IPS-NIHi11 (cell line): ENCODE measurements around the gene LRRD1.
"Not testable (repeated sequence)": the region's sequence is repeated elsewhere in the genome, so short reads cannot be mapped to it uniquely, and the experiment has no call there.

ENCODE experiments used
- DNase-seq: peaks from one replicate; pipeline ENCODE4 v3.0.0; 2012; ENCODE audit warnings: mixed read lengths, low spot score

LRRD1 gene

DNA sequence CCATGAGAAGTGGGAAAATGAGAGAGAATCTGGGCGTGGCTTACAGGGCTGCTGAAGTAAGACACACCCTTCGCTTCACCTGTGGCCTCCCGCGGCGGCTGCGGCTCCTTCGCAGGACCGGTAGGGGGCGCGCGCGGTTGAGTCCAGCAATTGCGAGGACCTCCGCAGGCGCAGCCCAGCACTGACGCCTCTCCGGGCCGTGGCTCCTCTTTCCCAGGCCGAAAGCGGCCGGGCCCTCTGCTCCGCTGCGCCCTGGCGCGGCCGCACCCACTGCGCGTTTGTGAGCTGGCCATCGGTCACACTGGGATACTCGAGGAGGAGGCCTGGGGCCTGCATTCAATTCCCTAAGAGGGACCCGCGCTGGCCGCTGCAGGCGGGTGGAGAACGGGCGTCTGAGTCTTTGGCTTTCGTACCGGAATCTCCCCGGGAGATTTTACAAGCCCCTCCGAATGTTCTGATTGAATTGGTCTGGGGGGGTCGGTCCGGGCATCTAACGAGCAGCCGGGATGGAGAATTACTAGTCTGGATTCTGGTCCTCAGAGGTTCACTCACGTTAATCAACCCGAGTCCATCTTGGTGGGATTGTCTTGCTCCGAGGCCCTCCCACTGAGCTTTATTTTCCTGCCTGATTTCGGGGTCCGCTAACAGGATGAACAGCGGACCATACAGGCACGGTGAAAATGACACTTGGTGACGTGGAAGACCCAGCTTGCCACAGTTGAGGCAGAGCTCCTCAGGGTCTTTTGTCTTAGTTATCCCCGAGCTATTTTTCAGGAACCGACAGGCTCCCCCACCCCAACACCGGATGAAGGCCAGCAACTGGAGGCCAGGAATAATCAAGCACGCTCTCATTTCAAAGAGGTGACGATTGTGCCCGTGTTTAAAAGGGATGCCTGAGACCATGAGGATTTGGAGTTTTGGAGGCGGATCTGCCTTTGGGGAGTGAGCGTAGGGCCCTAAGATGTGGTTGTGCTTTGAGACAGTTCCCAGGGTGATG is at the start of gene LRRD1:
LRRD1 (minus strand) TSS at position 215 of the 997 bp plus-strand sequence. CDS start 13,940 bp downstream, outside the sequence.
- peak; percentile 95 for DNase-seq

DNA sequence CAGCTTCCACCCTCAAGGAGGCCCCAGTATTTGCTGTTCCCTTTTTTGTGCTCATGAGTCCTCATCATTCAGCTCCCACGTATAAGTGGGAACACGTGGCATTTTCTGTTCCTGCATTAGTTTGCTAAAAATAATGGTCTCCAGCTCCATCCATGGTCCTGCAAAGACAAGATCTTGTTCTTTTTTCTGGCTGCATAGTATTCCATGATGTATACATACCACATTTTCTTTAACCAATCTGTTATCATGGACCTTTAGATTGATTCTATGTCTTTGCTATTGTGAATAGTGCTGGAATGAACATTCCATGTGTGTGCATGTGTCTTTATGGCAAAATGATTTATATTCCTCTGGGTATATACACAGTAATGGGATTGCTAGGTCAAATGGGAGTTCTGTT is 49.8 kb upstream of the LRRD1 start:
- DNase-seq = no peak

DNA sequence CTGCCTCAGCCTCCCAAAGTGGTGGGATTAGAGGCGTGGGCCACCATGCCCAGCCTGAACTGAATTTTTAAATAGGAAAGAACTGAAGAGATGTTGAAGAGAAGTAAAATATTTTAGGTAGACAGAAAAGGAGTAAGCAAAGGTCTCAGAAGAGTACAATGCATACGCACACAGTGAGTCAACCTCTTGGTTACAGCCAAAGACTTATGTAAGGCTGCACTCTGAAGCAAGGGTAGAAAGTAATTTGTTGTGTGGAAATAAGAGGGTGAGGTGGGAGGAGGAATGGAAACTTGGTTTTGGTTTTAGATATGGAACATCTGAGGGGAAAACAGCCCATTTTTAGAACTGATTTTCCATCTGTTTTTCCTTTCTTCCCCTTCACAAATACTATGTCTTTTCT is 49.2 kb upstream of the LRRD1 start:
- DNase-seq = no peak

DNA sequence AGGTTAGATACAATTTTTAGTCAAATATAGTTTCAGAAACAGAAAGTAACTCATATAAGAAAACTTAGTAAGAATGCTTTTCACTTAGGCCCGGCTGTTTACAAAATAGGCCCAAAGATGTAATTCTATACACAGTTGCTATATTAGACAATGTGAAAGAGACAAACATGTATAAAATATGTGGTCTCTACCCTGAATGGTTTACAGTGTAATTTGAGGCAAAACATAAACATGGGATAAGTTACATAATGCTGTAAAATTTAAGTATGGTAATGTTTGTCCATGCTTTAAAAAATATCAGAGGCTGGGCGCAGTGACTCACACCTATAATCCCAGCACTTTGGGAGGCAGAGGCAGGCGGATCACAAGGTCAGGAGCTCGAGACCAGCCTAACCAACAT is 48.0 kb upstream of the LRRD1 start:
- DNase-seq = no peak

DNA sequence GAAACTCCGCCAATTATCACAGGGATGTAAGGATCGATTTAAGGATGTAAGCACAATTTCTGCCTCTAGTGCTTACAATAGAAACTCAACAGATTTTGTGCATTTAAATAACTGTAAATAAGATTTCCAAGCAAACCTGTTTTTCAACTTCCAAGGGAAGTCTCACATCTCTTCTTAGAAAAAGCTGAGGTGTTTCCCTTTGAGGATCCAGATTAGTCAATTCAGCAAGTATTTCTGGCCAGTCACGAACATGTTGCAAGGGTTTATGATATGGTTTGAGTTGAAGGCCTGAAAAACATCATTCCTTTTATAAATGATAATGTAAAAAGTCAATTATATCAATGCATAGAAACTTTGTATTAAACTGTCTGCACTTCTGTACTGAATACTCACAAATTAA is 42.8 kb upstream of the LRRD1 start:
- no peak for DNase-seq

DNA sequence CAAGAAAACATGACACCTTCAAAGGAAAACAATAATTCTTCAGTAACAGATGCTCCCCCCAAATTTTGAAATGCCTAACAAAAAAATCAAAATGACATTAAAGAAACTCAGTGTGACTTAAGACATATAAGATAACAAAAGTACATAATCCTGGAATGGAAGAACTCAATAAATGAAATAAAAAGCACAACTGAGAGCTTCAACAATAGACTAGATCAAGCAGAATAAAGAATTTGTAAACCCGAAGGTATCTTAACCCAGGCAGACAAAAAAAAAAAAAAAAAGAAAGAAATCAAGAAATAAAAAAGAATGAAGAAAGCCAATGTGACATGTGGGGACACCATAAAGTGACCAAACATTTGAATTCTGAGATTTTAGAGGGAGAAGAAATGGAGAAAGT is 27.7 kb upstream of the LRRD1 start:
- DNase-seq = no peak

DNA sequence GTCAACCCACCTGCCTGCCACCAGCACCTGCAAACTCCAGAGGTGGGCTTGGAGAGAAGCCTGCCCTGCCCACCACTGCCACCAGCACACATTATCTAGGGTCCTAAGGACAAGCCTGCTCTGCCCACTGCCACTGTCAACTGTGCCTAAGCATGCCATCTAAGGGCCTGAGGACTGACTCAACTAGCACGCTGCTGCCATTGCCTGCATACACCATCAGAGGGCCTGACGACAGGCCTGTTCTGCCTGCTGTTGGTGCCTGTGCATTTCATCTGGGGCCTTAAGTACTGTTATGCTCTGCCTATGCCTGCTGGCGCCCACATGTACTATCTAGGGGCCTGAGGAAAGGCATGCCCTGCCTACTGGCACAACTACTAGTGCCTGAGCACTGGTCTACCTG is 27.0 kb upstream of the LRRD1 start:
- DNase-seq = peak; percentile 6

DNA sequence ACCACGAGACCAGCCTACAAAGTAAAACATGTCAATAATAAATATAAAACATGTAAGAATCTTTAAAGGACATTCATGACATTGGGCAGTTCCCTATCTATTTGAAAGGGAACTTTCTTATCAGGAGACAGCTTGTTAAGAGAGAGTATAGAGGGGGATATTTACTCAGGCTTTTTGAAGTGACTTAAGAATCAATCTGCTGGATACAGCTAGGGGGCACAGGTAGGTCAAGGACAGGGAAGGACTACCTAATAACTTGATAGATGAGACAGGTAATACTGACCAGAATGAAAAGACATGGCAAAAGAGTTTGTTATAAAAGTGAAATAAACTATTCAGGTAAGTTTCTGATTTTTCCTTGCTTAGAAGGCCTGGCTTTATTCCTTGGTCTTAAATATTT is 21.8 kb upstream of the LRRD1 start:
- no peak for DNase-seq

DNA sequence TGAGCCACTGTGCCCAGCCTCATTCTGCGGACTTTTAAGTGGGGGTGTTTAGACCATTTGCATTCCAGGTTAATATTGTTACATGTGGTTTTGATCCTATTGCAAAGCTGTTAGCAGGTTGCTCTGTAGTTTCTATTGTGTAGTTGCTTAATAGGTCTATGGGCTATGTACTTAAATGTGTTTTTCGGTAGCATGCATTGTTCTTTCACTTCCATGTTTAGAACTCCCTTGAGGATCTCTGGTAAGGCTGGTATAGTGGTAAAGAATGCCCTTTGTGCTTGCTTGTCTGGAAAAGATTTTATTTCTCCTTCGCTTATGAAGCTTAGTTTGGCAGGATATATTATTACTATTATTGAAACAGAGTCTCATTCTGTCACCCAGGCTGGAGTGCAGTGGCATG is 13.4 kb upstream of the LRRD1 start:
- DNase-seq = no peak

DNA sequence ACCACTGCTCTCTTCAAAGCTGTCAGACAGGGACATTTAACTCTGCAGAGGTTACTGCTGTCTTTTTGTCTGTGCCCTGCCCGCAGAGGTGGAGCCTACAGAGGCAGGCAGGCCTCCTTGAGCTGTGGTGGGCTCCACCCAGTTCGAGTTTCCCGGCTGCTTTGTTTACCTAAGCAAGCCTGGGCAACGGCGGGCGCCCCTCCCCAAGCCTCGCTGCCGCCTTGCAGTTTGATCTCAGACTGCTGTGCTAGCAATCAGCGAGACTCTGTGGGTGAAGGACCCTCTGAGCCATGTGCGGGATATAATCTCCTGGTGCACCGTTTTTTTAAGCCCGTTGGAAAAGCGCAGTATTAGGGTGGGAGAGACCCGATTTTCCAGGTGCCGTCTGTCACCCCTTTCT is 10.3 kb upstream of the LRRD1 start:
- DNase-seq = not testable (repeated sequence)

DNA sequence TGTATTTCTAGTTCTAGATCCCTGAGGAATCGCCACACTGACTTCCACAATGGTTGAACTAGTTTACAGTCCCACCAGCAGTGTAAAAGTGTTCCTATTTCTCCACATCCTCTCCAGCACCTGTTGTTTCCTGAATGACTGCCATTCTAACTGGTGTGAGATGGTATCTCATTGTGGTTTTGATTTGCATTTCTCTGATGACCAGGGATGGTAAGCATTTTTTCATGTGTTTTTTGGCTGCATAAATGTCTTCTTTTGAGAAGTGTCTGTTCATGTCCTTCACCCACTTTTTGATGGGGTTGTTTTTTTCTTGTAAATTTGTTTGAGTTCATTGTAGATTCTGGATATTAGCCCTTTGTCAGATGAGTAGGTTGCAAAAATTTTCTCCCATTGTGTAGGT is 5.4 kb upstream of the LRRD1 start:
- DNase-seq = not testable (repeated sequence)

DNA sequence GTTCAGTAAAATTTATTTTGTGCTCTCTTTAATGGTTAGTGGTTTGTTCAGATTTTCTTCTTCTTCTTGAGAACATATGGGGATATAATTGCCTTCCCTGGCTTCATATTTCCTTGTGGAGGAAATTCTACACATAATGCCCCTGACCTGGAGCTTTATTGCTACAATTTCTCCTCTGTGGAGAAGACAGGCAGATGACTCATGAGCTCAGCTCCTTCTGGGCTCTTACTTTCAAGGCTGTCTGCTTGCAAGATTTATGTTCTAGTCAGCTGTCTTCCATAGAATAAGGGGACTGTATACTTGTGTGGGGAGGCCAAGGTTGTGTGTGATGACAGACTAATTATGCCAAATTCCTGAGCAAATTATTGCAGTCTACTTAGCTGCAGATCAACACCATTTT is 1.6 kb downstream of the LRRD1 start:
- DNase-seq = no peak

DNA sequence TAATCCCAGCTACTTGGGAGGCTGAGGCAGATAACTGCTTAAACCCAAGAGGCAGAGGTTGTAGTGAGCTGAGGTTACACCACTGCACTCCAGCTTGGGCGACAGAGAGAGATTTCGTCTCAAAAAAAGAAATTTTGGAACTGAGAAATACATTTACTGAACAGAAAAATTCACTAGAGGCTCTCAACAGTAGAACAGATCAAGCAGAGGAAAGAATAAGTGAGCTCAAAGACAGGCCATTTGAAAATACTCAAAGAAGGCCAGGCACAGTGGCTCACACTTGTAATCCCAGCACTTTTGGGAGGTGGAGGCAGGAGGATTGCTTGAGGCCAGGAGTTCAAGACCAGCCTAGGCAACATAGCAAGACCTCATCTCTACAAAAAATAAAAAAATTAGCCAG is 9.4 kb downstream of the LRRD1 start:
- DNase-seq = not testable (repeated sequence)

DNA sequence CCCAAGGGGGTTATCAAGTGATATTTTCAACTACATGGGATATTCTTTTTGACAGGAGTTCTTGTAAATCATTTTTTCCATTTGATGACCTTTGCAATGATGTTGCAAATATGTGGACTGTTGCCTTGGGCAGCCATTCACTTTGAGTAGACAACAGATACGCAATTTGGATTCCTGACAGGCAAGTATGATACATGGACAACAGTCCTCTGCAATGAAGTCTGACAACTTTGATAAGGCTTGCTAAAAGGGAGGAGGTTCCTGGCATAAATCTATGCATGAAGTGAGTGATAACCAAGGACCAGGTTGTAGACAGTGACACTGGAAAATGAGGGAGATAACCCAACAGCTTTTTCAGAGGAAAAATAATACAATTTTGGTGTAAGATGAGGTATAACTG is 17.7 kb downstream of the LRRD1 start:
- no peak for DNase-seq

DNA sequence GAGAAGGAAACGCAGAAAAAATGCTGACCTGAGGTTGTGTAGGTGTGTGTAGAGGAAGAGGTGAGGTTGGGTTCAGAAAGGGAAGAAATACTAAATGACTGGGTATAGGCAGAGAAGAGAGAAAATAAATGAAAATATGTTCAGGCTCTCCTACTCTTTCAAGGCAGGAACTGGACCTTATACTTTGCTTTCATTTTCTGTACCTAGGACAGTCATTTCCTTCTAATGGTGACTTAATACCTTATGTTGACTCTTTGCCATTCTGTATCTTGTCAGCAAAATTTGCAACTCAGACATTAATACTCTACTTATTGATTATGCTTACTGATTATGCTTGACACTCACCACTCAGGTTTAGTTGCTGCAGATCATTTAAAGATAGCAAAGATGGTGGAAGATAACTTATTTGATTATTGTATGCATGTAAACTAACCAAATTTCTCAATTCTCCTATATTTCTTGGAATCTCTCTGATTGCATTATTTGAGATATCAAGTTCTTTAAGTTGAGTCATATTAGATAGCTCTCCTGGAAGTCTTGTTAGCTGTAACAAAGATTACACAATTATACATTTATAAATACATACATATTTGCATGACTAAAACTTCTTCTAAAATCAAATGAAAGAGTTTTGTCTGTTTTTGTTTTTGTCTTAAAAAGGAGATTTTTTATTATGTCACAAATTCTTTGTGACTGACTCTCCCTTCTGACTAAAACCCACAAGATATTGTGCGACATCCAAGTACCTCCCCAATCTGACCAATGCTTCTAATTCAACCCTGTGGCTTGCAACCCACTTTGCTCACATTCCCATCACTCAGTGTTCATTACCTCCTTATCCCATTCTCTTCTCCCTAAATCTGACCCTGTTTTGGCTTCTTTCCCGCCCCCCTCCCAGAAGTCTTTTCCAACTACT is 20.0 kb downstream of the LRRD1 start:
- no peak for DNase-seq

DNA sequence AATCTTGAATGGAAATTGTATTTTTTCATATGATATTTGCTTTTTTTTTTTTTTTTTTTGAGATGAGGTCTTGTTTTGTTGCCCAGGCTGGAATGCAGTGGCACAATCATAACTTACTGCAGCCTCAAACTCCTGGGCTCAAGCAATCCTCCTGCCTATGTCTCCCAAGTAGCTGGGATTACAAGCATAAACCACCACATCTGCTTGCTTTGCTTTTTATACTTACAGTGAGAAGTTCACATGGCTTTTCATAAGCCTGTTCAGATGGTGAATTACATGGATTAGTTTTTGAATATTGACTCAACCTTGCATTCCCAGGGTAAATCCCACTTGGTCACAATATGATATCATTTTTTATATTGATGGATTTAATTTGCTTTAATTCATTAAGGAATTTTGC is 22.0 kb downstream of the LRRD1 start:
- no peak for DNase-seq

DNA sequence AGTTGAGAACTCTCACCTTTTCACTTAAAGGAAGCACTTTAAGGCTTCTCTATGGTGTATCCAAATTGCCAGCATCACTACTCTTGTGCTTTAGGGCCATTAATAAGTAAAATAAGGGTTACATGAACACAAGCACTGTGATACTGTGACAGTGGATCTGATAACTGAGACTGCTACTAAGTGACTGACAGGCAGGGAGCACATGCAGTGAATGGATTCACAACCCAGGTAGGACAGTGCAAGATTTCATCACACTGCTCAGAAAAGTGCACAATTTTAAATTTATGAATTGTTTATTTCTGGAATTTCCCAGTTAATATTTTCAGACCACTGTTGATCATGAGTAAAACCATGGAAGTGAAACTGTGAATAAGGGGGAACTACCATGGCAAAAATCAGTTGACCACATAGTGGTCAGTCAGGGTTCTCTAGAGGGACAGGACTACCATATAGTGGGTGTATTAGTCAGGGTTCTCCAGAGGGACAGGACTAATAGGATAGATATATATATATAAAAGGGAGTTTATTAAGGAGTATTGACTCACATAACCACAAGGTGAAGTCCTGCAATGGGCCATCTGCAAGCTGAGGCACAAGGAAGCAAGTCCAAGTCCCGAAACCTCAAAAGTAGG is 23.7 kb downstream of the LRRD1 start:
- no peak for DNase-seq

DNA sequence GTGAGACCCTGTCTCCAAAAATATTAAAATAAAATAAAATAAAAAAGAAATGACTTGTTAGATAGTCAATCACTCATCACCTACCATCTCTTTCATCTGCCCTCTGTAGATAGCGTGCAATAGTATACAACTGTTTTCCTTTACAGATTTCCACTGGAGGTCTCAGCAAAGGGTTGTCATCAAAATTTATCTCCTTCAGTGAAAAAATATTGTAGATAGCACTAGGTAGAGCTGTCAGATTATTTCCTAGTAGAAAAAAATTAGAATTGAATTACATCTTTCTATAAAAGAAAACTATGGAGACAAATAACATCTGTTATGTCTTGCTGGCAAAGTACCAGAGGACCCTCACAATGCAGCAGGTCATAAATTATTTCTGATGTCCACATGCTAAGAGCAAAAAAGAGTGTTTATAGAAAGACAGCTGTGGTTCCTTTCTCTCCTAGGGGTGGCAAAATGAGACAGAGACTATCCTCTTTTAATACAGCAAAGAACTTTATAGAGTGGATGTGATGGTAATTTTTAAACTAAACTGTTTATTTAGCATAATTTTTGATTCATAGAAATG is 28.4 kb downstream of the LRRD1 start:
- DNase-seq = no peak

DNA sequence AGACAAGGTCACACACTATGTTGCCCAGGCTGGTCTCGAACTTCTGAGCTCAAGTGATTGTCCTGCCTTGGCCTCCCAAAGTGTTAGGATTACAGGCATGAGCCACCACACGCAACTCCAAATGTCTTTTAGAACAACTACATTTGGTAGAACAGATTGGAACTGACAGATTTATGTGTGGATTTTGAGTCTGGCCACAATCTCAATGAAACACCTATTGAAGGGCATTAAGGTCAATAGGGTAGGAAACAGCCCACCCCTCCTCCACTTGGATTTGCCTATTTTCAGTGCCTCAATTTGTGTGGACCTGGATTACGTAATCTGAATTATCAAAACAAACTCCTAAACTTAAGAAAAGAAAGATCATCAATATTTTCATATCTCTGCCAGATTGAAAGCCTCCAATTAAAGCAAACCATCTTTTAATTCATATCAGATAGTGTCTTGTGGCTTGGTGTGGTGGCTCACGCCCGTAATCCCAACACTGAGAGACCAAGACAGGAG is 29.2 kb downstream of the LRRD1 start:
- DNase-seq = no peak

DNA sequence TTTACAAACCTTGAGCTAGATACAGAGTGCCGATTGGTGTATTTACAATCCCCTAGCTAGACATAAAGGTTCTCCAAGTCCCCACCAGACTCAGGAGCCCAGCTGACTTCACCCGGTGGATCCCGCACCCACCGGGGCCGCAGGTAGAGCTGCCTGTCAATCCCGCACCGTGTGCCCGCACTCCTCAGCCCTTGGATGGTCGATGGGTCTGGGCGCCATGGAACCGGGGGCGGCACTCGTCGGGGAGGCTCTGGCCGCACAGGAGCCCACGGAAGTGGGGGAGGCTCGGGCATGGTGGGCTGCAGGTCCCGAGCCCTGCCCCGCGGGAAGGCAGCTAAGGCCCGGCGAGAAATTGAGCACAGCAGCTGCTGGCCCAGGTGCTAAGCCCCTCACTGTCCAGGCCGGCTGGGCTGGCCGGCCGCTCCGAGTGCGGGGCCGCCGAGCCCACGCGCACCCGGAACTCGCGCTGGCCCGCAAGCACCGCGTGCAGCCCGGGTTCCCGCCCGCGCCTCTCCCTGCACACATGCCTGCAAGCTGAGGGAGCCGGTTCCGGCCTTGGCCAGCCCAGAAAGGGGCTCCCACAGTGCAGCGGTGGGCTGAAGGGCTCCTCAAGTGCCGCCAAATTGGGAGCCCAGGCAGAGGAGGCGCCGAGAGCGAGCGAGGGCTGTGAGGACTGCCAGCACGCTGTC is 35.6 kb downstream of the LRRD1 start:
- DNase-seq = not testable (repeated sequence)

DNA sequence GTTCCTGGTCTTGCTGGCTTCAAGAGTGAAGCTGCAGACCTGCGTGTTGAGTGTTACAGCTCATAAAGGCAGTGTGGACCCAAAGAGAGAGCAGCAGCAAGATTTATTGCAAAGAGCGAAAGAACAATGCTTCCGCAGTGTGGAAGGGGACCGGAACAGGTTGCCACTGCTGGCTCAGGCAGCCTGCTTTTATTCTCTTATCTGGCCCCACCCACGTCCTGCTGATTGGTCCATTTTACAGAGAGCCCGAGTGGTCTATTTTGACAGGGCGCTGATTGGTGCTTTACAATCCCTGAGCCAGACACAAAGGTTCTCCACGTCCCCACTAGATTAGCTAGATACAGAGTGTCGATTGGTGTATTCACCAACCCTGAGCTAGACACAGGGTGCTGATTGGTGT is 36.2 kb downstream of the LRRD1 start:
- not testable (repeated sequence) for DNase-seq
